K562 (cell line): Measurements from ENCODE around the gene TMEM147. TPM values are rescaled to one million over a fixed set of nuclear protein-coding genes. Genes with fewer than 3 reads are reported as not detected.
A peak's percentile ranks its signal among the peaks of the same experiment; 100 is the strongest.

Experiments used
- ATAC-seq: fragments of 200-7000 bp; cut with Tn5 transposase; 3 replicates; pipeline ENCODE4 v1.9.1; 2020; ENCODE audit warnings: moderate library complexity
- BruUV-seq: library from RNA; stranded (reverse); fragments of 400-500 nt; replicated peaks from 2 replicates; lab custom pipeline; 2021; lab: Mats Ljungman, UMichigan
- CTCF ChIA-PET: fragments of 300-600 bp; formaldehyde crosslinking; extraction: SDS; loops from one replicate; lab custom pipeline; 2021; ENCODE audit warnings: low intra/inter-chr PET ratio; lab: Yijun Ruan, JAX
- POLR2A ChIA-PET: fragments of 300-600, 350-650 bp; sonication (Branson Sonifier 250); formaldehyde crosslinking; extraction: SDS; loops from one replicate; lab custom pipeline; 2021; ENCODE audit warnings: antibody characterized with exemption, inconsistent platforms; lab: Yijun Ruan, JAX
- DNase-seq, 4 experiments: peaks; one replicate each; pipeline versions ENCODE4 v3.0.0 to v3.0.0-alpha.2; 2011 to 2018; ENCODE audit warnings: low spot score in 3 of 4, mixed read lengths in 3 of 4; ENCODE audit errors: extremely low read depth in 1 of 4
- FAIRE-seq: peaks from 2 replicates; lab custom pipeline; 2011; peaks lifted over from hg19 to GRCh38; lab: Jason Lieb, UNC
- H2AFZ ChIP-seq: 2 replicates; pipeline ENCODE4 v1.6.0; 2011; ENCODE audit warnings: low read depth, low read length, control low read depth, inconsistent platforms
- H3K27ac ChIP-seq: fragments of 200-600 bp; 3 replicates; pipeline ENCODE4 v1.8.0; 2011; ENCODE audit warnings: low read depth, mild to moderate bottlenecking, control low read depth, inconsistent platforms, low read length, moderate library complexity, mixed read lengths; ENCODE audit errors: extremely low read depth
- H3K27me3 ChIP-seq, 2 experiments: fragments of 300-600 bp in 1 of 2; 2 replicates in 1 of 2; 3 replicates in 1 of 2; pipeline versions ENCODE4 v1.6.0 to v1.8.0; 2011; ENCODE audit warnings: inconsistent platforms in 2 of 2, low read length in 2 of 2, mild to moderate bottlenecking in 1 of 2, mixed read lengths in 1 of 2, moderate library complexity in 1 of 2; ENCODE audit not compliant: control insufficient read depth in 2 of 2, insufficient read depth in 2 of 2
- H3K36me3 ChIP-seq: fragments of 300-600 bp; 3 replicates; pipeline ENCODE4 v1.8.0; 2011; ENCODE audit warnings: mild to moderate bottlenecking, low read length, inconsistent platforms; ENCODE audit not compliant: control insufficient read depth, insufficient read depth
- H3K4me1 ChIP-seq, 2 experiments: fragments of 200-600 bp in 1 of 2; replicated peaks in 1 of 2; 2 replicates in 1 of 2; 3 replicates in 1 of 2; pipeline versions ENCODE4 v1.5.1 to v1.8.0; 2011; ENCODE audit warnings: inconsistent platforms in 2 of 2, low read length in 2 of 2, mild to moderate bottlenecking in 1 of 2, mixed read lengths in 1 of 2, moderate library complexity in 1 of 2; ENCODE audit not compliant: control insufficient read depth in 2 of 2, insufficient read depth in 2 of 2
- H3K4me2 ChIP-seq: 2 replicates; pipeline ENCODE4 v1.6.1; 2011; ENCODE audit warnings: low read length, control low read depth, inconsistent platforms, mixed read lengths; ENCODE audit not compliant: insufficient read depth
- H3K4me3 ChIP-seq: fragments of 200-600 bp; sonication (generic), shearing (Covaris generic); 2 replicates; pipeline ENCODE4 v1.5.1; 2016; ENCODE audit warnings: control low read depth, inconsistent platforms
- H3K79me2 ChIP-seq: fragments of 200-600 bp; 3 replicates; pipeline ENCODE4 v1.8.0; 2011; ENCODE audit warnings: low read length, inconsistent platforms; ENCODE audit not compliant: control insufficient read depth, insufficient read depth
- H3K9ac ChIP-seq, 2 experiments: 2 replicates each; pipeline versions ENCODE4 v1.6.0 to v1.6.1; 2011; ENCODE audit warnings: low read depth in 2 of 2, low read length in 2 of 2, control low read depth in 1 of 2, inconsistent platforms in 1 of 2, mild to moderate bottlenecking in 1 of 2, mixed read lengths in 1 of 2; ENCODE audit not compliant: insufficient read depth in 1 of 2
- H3K9me1 ChIP-seq: one replicate; pipeline ENCODE4 v1.6.0; 2011; ENCODE audit warnings: inconsistent platforms, mild to moderate bottlenecking, low read length, moderate library complexity; ENCODE audit not compliant: control insufficient read depth, insufficient read depth
- H3K9me3 ChIP-seq: replicated peaks from 2 replicates; pipeline ENCODE4 v1.5.1; 2011; ENCODE audit warnings: low read depth, low read length, inconsistent platforms; ENCODE audit not compliant: control insufficient read depth, insufficient read depth
- H4K20me1 ChIP-seq: replicated peaks from 2 replicates; pipeline ENCODE4 v1.6.1; 2011; ENCODE audit warnings: low read length, inconsistent platforms, mixed read lengths; ENCODE audit not compliant: control insufficient read depth, insufficient read depth
- FOS ChIP-seq: IDR thresholded peaks from 3 replicates; pipeline ENCODE4 v1.6.1; 2011; ENCODE audit not compliant: insufficient read length; ENCODE audit errors: extremely low read depth
- LCOR ChIP-seq: sonication (generic); formaldehyde crosslinking; IDR thresholded peaks from 2 replicates; pipeline ENCODE4 v1.8.0; 2022; ENCODE audit warnings: mild to moderate bottlenecking, missing genetic modification reagents
- MAFG ChIP-seq: fragments of 450-650 bp; conservative IDR thresholded peaks from 2 replicates; pipeline ENCODE4 v1.6.1; 2016; ENCODE audit warnings: missing genetic modification characterization, missing compliant biosample characterization
- MLX ChIP-seq, 2 experiments: fragments of 450-650 bp in 1 of 2; sonication (generic) in 1 of 2; formaldehyde crosslinking; conservative IDR thresholded peaks; 2 replicates each; pipeline versions ENCODE4 v1.4.0 to v1.8.1; 2020 to 2022; ENCODE audit warnings: mild to moderate bottlenecking in 1 of 2, missing genetic modification reagents in 1 of 2
- SAFB2 ChIP-seq: fragments of 200-400 bp; formaldehyde crosslinking; IDR thresholded peaks from 2 replicates; pipeline ENCODE4 v1.6.1; 2018; ENCODE audit warnings: borderline replicate concordance, low read length, low read depth, moderate library complexity; ENCODE audit not compliant: severe bottlenecking
- SMARCE1 ChIP-seq: fragments of 450-650 bp; IDR thresholded peaks from 2 replicates; pipeline ENCODE4 v1.7.1; 2016; ENCODE audit warnings: mild to moderate bottlenecking
- TSC22D4 ChIP-seq: fragments of 450-650 bp; IDR thresholded peaks from 2 replicates; pipeline ENCODE4 v1.6.1; 2016; ENCODE audit warnings: missing genetic modification characterization, missing biosample characterization, control low read depth
- USF2 ChIP-seq: sonication (generic); formaldehyde crosslinking; IDR thresholded peaks from 2 replicates; pipeline ENCODE4 v1.5.0; 2020; ENCODE audit warnings: missing genetic modification reagents
- ZNF668 ChIP-seq: fragments of 250-450 bp; sonication (Bioruptor Pico); IDR thresholded peaks from 2 replicates; pipeline ENCODE4 v1.8.0; 2022; ENCODE audit warnings: mild to moderate bottlenecking, inconsistent platforms
- WGBS: fragments of 100-300 bp; shearing (Covaris generic); methylation state at CpG from one replicate; pipeline ENCODE4 v1.1.6; 2016; ENCODE audit warnings: low coverage, mixed read lengths; ENCODE audit not compliant: insufficient coverage; ENCODE audit errors: missing lambda C conversion rate; 5-methylcytosine and 5-hydroxymethylcytosine counted together
- in situ Hi-C: fragments of 300-500 bp; cut with MboI; formaldehyde crosslinking; loops from 4 replicates; pipeline ENCODE4 v1.15.0; 2018; ENCODE audit warnings: inconsistent platforms, mixed read lengths
- intact Hi-C: fragments of 100-400 bp; cut with micrococcal nuclease; formaldehyde crosslinking; loops from 2 replicates; pipeline ENCODE4 v1.14.2; 2022
- polyA plus RNA-seq, 8 experiments: library from polyadenylated mRNA; depleted of rRNA in 4 of 8; stranded (reverse) in 5 of 8; unstranded in 3 of 8; fragments of >200 nt; fragmentation: Nextera tagmentation in 2 of 8; fragmentation: Illumina TruSeq in 1 of 8; extraction: Ambion mirVana in 2 of 8; extraction: Trizol in 1 of 8; gene quantifications; 2 replicates each; pipeline versions ENCODE4 v1.2.1 to v1.2.3, GENCODE V29; 2011 to 2014; ENCODE audit warnings: inconsistent platforms in 1 of 8, missing spikeins in 1 of 8
- total RNA-seq, 7 experiments: library from RNA; depleted of rRNA in 6 of 7; stranded (reverse); fragments of >200 nt in 6 of 7; fragmentation: Illumina TruSeq in 2 of 7; extraction: Trizol in 2 of 7; gene quantifications; 2 replicates each; pipeline versions ENCODE4 v1.2.1 to v1.2.3, GENCODE V29; 2011 to 2021; ENCODE audit warnings: low replicate concordance in 1 of 7
- TF ChIP-seq, protein P1 (sequence below): fragments of 450-650 bp; formaldehyde crosslinking; IDR thresholded peaks from 2 replicates; pipeline ENCODE4 v1.4.0; 2022; ENCODE audit warnings: missing genetic modification characterization

The TMEM147 gene
- total and polyA plus RNA-seq, 9 of the 15 experiments (the other 6 are each of a cell fraction or from before 2014, with no cell fraction given) = 73.8 to 194 (median 142) TPM

DNA sequence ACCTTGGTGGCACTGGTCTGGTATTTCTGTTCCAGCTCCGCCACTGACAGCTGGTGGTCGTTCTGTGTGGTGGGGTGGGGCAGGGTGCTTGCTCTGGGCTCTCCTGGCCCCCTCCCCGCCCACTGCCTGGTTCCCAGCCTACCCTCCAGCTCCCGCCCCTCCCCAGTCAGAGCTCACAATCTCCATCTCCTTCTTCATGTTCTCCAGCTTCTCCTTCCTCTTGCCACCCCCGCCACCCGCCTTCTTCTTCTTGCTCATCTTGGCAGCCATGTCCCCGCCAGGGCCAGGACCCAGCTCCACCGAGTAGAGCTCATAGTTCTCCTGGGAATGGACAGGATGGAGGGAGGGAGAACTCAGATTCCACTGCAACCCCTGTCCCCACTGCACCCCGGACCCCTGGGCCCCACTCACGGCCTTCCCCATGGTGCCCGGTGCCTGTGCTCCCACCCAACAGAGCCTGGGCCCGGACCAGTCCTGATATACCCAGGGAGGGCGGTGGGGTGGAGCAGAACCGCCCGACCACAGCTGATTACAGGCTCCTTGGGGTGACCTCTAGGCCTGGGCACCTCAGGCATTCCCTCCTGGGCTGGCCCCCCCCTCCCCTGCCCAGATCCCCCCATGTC lies 17.9 kb downstream of the TMEM147 start, which contains the start of gene ATP4A (continued):
- TF ChIP-seq MLX (CRISPR knock-in tag; conservative IDR thresholded peaks at IDR 0.05) = no peak
- no peak for TF ChIP-seq SMARCE1
- no peak for TF ChIP-seq USF2 (CRISPR knock-in tag)
- no peak for TF ChIP-seq MAFG (tag)
- TF ChIP-seq FOS = no peak
- TF ChIP-seq TSC22D4 (tag) = no peak
- TF ChIP-seq LCOR (CRISPR knock-in tag) = no peak
- TF ChIP-seq, all 486 proteins: peak for 0

DNA sequence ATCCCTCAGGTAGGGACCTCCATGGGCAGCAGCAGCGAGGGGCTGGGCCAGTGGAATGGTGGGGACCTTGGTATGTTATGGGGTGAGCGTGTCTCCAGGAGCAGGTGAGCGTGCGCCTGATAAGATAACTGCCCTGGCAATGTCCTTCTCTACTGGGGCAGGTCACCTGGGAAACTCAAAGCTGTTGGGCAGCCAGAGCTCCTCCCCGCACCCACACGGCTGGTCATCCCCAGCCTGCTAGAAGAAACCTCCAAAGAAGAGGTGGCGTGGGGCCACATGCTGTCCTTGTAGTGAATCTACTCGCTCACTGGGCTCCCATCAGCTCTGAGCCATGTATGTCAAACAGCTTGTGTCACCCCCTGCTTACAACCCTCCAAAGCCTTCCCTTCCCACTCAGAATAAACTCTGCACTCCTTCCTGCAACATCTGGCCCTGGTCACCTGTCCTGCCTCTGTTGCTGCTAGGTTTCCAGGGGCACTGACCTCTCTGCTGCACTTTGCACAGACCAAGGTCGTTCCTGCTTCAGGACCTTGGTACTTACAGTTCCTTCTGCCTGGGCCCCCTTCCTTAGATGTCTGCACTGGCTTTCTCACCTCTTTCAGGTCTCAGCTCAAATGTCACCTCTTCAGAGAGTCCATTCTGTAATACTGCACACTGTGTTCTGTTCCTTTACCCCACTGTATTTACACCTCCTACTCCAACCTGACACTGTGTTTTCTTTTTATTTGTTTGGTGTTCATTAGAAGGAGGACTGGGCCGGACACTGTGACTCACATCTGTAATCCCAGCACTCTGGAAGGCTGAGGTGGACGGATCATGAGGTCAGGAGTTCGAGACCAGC lies 19.8 kb downstream of the TMEM147 start:
- Histone ChIP-seq H3K27me3 (peaks cover 19 to 53% of the 10 kb centered on the region in 2 experiments; a peak in 4 of 5 replicates), H3K4me2 (no peak overlapping the region), H3K4me1 (peaks cover 0 to 7% of the 10 kb centered on the region in 2 experiments; a peak in 2 of 5 replicates), H3K27ac (no peak overlapping the region), H3K36me3 (no peaks in the 10 kb centered on the region), H4K20me1 (no peaks in the 10 kb centered on the region), H3K9ac (no peak overlapping the region), H3K9me1 (peaks cover 3% of the 10 kb centered on the region), H3K9me3 (no peaks in the 10 kb centered on the region), H3K79me2 (no peaks in the 10 kb centered on the region), H2AFZ (no peak overlapping the region), H3K4me3 (no peak overlapping the region)
- FAIRE-seq (peak; percentile 55), DNase-seq (no peak), ATAC-seq (no peak)
- CTCF ChIA-PET = no interaction called here
- in situ Hi-C loops = no loop called here
- POLR2A ChIA-PET = interaction anchor here (0.6 to 1.2 kb wide), 3 partner anchors 21 to 190 kb away, joined by 3 to 4 read pairs (median 3); partner anchors contain the start of gene PMIS2
- BruUV-seq = no TSS peak
- TF ChIP-seq SAFB2 = no peak
- no peak for TF ChIP-seq ZNF668 (CRISPR knock-in tag)
- TF ChIP-seq, protein P1, sequence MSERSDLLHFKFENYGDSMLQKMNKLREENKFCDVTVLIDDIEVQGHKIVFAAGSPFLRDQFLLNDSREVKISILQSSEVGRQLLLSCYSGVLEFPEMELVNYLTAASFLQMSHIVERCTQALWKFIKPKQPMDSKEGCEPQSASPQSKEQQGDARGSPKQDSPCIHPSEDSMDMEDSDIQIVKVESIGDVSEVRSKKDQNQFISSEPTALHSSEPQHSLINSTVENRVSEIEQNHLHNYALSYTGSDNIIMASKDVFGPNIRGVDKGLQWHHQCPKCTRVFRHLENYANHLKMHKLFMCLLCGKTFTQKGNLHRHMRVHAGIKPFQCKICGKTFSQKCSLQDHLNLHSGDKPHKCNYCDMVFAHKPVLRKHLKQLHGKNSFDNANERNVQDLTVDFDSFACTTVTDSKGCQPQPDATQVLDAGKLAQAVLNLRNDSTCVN (CRISPR knock-in tag) = no peak
- intact Hi-C loops = no loop called here
- 2% methylated on average over 12 of the region's 12 CpGs for WGBS
